Neutrophil (primary cell): ENCODE measurements around the gene CPNE7.

Experiments used
- H3K27ac ChIP-seq: fragments of 200-600 bp; sonication (generic); 2 replicates; pipeline ENCODE4 v1.5.1; 2016; ENCODE audit warnings: mild to moderate bottlenecking, moderate library complexity
- H3K27me3 ChIP-seq: fragments of 200-600 bp; sonication (generic); 2 replicates; pipeline ENCODE4 v1.6.0; 2016; ENCODE audit warnings: mild to moderate bottlenecking
- H3K36me3 ChIP-seq: fragments of 200-600 bp; sonication (generic); 2 replicates; pipeline ENCODE4 v1.5.1; 2017
- H3K4me1 ChIP-seq, 2 experiments: fragments of 200-600 bp in 1 of 2; sonication (generic) in 1 of 2; 1 replicate in 1 of 2; 2 replicates in 1 of 2; pipeline versions ENCODE4 v1.5.1 to v1.6.1; 2013 to 2016; ENCODE audit warnings: low read depth in 1 of 2, low read length in 1 of 2, mild to moderate bottlenecking in 1 of 2, moderate library complexity in 1 of 2; ENCODE audit not compliant: control insufficient read depth in 1 of 2, insufficient read depth in 1 of 2
- H3K4me3 ChIP-seq, 2 experiments: fragments of 200-600 bp in 1 of 2; sonication (generic) in 1 of 2; 1 replicate in 1 of 2; 2 replicates in 1 of 2; pipeline ENCODE4 v1.5.1; 2013 to 2016; ENCODE audit warnings: low read depth in 1 of 2, low read length in 1 of 2, mild to moderate bottlenecking in 1 of 2, moderate library complexity in 1 of 2
- H3K9me3 ChIP-seq: fragments of 200-600 bp; sonication (generic); 2 replicates; pipeline ENCODE4 v1.5.1; 2016
- TF ChIP-seq, protein P1 (sequence below): fragments of 200-600 bp; sonication (generic); IDR thresholded peaks from 2 replicates; pipeline ENCODE4 v1.5.1; 2016; ENCODE audit warnings: antibody characterized with exemption

Gene CPNE7

DNA sequence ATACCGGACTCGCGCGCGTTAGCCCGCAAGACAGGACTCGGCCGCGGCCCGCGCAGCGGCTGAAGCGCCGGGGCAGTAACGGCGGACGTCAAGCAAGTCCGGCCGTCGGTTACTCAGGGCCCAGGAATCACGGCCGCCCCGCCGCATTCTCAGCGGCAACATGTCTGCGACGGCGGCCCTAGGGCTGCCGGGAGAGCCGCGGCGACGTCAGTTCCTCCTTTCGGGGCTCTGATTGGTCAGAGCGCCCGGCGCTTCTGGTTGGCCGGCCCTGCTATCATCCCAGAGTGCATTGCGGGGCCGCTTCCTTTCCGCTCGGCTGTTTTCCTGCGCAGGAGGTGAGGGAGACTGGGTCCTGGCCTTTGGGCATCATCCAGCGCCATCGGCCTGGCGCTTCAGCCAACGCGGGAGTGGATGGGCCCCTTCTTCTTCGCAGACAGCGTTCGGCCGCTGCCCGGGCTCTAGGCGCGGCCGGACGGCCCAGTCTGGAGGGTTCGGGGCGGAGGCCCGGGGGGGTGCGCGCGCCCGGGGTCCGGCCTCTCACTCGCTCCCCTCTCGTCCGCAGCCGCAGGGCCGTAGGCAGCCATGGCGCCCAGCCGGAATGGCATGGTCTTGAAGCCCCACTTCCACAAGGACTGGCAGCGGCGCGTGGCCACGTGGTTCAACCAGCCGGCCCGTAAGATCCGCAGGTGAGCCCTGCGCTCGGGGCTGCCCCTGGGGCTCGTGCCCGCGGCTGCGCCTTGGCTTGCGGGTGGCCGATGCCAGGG is 15.0 kb upstream of the CPNE7 start, which contains the start of gene RPL13:
RPL13 (plus strand) TSS at position 305 of the 764 bp plus-strand sequence; CDS start at position 583, 278 bp downstream.
- TF ChIP-seq, protein P1, sequence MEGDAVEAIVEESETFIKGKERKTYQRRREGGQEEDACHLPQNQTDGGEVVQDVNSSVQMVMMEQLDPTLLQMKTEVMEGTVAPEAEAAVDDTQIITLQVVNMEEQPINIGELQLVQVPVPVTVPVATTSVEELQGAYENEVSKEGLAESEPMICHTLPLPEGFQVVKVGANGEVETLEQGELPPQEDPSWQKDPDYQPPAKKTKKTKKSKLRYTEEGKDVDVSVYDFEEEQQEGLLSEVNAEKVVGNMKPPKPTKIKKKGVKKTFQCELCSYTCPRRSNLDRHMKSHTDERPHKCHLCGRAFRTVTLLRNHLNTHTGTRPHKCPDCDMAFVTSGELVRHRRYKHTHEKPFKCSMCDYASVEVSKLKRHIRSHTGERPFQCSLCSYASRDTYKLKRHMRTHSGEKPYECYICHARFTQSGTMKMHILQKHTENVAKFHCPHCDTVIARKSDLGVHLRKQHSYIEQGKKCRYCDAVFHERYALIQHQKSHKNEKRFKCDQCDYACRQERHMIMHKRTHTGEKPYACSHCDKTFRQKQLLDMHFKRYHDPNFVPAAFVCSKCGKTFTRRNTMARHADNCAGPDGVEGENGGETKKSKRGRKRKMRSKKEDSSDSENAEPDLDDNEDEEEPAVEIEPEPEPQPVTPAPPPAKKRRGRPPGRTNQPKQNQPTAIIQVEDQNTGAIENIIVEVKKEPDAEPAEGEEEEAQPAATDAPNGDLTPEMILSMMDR: peak; percentile 52
- peaks cover 32 to 47% of the 10 kb centered on the region in 2 experiments for H3K4me1 ChIP-seq
- peak within 1 kb of the TSS; percentile 91 for H3K27ac ChIP-seq
- H3K9me3 ChIP-seq: no peaks in the 10 kb centered on the region
- peak within 1 kb of the TSS; percentile 91 to 97 for H3K4me3 ChIP-seq
- peaks cover 44% of the 10 kb centered on the region for H3K36me3 ChIP-seq
- H3K27me3 ChIP-seq: peaks cover 6% of the 10 kb centered on the region

DNA sequence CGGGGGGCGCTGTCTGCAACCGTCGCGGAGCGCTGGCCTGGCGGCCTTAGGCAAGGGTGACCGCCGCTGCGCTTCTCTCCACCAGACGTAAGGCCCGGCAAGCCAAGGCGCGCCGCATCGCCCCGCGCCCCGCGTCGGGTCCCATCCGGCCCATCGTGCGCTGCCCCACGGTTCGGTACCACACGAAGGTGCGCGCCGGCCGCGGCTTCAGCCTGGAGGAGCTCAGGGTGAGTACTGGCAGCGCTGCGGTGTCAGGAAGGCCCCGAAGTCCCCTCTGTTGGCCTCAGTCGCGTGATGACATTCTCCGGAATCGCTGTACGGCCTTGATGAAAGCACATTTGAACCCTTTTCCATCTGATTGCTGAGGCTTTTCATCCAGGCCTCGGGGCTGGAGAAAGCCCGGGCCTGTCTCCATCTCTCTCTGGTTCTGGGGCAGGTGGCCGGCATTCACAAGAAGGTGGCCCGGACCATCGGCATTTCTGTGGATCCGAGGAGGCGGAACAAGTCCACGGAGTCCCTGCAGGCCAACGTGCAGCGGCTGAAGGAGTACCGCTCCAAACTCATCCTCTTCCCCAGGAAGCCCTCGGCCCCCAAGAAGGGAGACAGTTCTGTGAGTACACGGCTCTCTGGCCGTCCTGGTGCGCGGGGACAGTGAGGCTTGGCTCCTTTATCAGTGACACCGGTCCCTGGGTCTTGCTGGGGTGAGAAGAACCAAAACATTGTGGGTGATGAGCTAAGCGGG is 14.2 kb upstream of the CPNE7 start:
- H3K27me3 ChIP-seq: peaks cover 14% of the 10 kb centered on the region
- peak overlapping the region; percentile 91 for H3K27ac ChIP-seq
- TF ChIP-seq, protein P1: no peak
- no peaks in the 10 kb centered on the region for H3K9me3 ChIP-seq
- peaks cover 36% of the 10 kb centered on the region for H3K36me3 ChIP-seq
- H3K4me3 ChIP-seq: peak overlapping the region; percentile 91 to 97
- H3K4me1 ChIP-seq: peaks cover 38 to 50% of the 10 kb centered on the region in 2 experiments

DNA sequence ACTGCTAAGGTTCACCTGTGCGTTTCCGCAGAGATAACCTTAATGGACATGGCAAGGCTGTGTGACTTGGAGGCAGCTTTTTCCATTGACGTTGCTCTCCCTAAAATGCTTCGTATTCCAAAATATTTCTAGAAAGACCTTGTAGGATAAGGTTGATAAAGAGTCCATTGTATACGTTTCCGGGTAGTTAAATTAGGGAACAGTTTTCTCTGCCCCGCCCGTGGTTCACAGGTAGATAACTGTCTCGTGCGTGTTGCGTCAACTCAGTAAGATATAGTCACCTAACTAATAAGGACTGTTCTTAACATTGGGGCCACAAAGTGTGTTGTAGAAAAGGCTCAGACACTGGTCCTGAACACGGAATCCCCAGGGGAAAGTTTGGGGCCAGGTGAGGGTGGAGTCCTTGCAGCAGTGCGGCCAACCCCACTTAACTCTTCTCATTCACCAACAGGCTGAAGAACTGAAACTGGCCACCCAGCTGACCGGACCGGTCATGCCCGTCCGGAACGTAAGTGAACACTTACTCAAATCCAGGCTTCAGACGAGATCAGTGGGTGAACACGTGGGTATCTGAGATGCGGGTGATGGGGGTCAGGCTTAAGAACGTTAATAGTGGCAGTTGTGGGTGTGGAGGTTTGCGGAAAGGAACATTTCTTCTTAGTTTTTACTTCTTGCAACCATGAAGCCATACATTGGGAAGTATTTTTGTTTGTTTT is 13.5 kb upstream of the CPNE7 start:
- Histone ChIP-seq H3K36me3 (peaks cover 33% of the 10 kb centered on the region), H3K9me3 (no peaks in the 10 kb centered on the region), H3K4me3 (no peak overlapping the region), H3K4me1 (peaks cover 38 to 48% of the 10 kb centered on the region in 2 experiments), H3K27ac (no peak overlapping the region), H3K27me3 (peaks cover 17% of the 10 kb centered on the region)
- TF ChIP-seq, protein P1: no peak

DNA sequence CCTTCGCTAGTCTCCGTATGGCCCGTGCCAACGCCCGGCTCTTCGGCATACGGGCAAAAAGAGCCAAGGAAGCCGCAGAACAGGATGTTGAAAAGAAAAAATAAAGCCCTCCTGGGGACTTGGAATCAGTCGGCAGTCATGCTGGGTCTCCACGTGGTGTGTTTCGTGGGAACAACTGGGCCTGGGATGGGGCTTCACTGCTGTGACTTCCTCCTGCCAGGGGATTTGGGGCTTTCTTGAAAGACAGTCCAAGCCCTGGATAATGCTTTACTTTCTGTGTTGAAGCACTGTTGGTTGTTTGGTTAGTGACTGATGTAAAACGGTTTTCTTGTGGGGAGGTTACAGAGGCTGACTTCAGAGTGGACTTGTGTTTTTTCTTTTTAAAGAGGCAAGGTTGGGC is 12.6 kb upstream of the CPNE7 start:
- TF ChIP-seq, protein P1: no peak
- peaks cover 38 to 42% of the 10 kb centered on the region in 2 experiments for H3K4me1 ChIP-seq
- no peak overlapping the region for H3K27ac ChIP-seq
- H3K9me3 ChIP-seq: no peaks in the 10 kb centered on the region
- H3K36me3 ChIP-seq: peaks cover 33% of the 10 kb centered on the region
- H3K27me3 ChIP-seq: peaks cover 17% of the 10 kb centered on the region
- no peak overlapping the region for H3K4me3 ChIP-seq

DNA sequence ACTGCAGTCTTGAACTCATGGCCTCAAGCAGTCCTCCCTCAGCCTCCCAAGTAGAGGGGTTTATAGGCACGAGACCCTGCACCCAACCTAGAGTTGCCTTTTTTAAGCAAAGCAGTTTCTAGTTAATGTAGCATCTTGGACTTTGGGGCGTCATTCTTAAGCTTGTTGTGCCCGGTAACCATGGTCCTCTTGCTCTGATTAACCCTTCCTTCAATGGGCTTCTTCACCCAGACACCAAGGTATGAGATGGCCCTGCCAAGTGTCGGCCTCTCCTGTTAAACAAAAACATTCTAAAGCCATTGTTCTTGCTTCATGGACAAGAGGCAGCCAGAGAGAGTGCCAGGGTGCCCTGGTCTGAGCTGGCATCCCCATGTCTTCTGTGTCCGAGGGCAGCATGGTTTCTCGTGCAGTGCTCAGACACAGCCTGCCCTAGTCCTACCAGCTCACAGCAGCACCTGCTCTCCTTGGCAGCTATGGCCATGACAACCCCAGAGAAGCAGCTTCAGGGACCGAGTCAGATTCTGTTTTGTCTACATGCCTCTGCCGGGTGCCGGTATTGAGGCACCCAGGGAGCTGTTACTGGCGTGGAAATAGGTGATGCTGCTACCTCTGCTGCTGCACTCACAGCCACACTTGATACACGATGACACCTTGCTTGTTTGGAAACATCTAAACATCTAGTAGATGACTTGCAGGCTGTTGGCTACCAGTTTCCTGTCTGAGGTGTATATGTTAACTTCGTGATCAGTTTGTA is 11.7 kb upstream of the CPNE7 start:
- H3K36me3 ChIP-seq: peaks cover 33% of the 10 kb centered on the region
- H3K4me3 ChIP-seq: no peak overlapping the region
- H3K27ac ChIP-seq: no peak overlapping the region
- H3K27me3 ChIP-seq: peaks cover 17% of the 10 kb centered on the region
- TF ChIP-seq, protein P1: no peak
- peaks cover 38 to 42% of the 10 kb centered on the region in 2 experiments for H3K4me1 ChIP-seq
- H3K9me3 ChIP-seq: no peaks in the 10 kb centered on the region
